ENCODE results near the gene RANBP17.

Gene RANBP17

GRCh38 chr5:171092194-171092593 lies 230.4 kb downstream of the RANBP17 start:
- DNase-seq (ENCODE audit: low read depth), result peak; percentile 76

DNA sequence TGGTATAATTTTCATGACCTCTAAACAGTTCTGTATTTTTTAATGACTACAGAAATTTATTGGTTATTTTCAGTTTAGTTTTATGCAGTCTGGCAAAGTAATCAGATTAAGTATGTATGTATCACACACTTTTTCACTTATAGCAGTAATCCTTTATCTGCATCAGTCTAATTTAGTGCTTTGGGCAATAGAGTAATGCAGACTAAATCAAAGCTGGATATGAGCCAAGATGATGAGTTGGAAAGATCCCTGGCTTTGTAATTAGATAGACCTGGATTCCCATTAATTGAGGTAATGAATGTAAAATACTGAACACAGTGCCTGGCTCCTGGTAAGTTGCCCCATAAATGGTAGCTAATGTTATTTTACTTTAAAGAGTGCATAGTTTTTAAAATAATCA lies 231.8 kb downstream of the RANBP17 start:
- DNase-seq (ENCODE audit: low read depth), result peak; percentile 7

DNA sequence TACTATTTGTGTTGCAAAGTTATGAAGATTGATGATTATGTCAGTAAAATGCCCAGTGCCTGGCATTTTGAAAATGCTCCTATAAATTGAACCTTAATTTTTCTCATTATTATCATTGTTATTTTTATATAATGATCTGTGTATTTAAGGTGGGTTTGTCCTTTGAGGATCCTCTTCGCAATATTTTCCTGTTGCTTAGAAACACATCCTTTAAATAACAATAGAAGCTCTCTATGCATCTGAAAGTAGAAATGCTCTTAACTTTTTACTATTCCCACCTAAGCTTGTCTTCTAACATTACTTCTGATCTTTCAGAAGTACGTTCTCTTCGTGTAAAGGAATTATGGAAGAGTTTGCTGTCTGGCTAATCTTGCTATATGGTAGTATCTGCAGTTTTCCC lies 232.5 kb downstream of the RANBP17 start:
- DNase-seq (ENCODE audit: low read depth), result no peak

GRCh38 chr5:171102877-171103610 lies 241.2 kb downstream of the RANBP17 start:
- peak; percentile 12 for DNase-seq (ENCODE audit: low read depth)

DNA sequence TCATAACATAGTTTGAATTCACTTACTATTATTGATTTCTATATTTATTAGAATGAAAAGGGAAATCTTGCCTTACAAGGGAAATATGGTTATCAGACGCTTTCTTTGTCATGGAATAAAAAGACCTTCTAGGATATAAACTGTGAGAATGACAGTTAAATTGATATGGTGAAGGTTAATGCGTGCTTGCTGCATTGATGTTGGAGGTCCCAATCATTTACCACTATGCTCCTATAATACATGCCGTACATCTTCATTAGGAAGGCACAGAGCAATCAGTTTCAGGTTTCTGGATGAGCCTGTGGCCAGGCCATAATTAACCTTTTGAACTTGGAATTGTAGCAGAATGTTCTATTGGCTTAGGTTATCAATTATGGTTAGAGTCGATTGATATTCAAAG lies 245.9 kb downstream of the RANBP17 start:
- no peak for DNase-seq (ENCODE audit: low read depth)

GRCh38 chr5:171115519-171115918 lies 253.7 kb downstream of the RANBP17 start:
- no peak for DNase-seq (ENCODE audit: low read depth)

DNA sequence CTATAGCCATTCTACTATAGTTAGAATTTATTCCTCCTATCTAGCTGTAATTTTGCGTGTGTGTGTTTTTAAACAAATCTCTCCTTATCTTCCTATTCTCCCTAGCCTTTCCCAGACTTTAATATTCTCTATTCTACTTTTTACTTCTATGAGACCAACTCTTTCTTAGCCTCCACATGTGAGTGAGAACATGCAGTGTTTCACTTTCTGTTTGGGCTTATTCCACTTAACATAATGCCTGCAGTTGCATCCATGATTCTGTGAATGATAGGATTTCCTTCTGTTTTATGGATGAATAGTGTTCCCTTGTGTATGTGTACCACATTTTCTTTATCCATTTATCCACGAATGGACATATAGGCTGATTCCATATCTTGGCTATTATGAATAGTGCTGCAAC lies 254.9 kb downstream of the RANBP17 start:
- DNase-seq (ENCODE audit: low read depth), result no peak

- no peak for DNase-seq (ENCODE audit: low read depth)
These were observed 259.3 kb downstream of the RANBP17 start for GRCh38 chr5:171120986-171121622.

DNA sequence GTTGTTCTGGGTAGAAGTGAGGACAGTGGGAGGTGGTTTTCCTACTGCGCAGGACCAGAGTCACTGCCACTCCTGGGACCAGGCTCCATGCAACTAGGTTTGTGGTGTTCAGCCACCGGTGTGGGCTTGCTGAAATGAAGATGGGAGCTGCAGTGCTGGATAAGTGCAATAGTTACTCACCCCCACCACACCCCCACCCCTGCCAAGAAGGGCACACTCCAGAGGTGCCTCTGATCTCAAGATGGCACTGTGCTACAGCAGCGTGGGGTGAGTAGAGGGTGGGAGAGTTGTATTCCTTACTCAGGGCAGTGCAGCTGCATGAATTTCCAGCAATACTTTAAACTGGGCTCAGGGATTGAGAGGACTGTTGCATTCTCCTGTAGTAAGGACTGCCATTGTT lies 259.8 kb downstream of the RANBP17 start:
- DNase-seq (ENCODE audit: low read depth), result no peak

- DNase-seq (ENCODE audit: low read depth), result no peak
These were observed 260.6 kb downstream of the RANBP17 start for GRCh38 chr5:171122372-171122771.

DNA sequence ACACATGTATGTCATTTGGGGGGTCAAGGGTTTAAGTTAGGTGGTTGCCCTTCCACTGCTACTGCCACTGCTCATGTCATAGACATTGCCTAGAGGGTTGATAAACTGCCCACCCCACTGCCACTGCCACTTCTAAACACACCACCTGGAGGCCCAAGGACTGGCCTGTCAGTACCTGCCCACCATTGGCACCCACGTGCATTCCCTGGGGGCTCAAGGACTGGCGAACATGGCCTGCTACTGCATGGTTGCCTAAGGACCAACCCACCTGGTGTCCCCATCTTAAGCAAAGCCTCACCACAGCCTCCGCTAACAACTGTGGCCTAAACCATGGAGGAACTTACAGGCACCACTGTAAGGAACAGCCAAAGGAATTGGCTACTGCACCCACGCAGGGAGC lies 261.6 kb downstream of the RANBP17 start:
- no peak for DNase-seq (ENCODE audit: low read depth)

DNA sequence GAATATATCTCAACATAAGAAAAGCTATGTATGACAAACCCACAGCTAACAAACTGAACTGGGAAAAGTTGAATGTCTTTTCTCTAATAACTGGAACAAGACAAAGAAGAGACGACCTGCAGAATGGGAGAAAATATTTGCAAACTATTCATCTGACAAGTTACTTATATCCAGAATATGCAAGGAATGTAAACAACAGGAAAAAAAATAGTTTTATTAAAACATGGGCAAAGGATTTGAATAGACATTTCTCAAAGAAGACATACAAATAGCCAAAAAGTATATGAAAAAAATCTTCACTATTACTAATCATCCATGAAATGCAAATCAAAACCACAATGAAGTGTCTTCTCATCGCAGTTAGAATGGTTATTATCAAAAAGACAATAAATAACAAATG lies 265.5 kb downstream of the RANBP17 start:
- peak; percentile 50 for DNase-seq (ENCODE audit: low read depth)

- no peak for DNase-seq (ENCODE audit: low read depth)
These were observed 266.3 kb downstream of the RANBP17 start for GRCh38 chr5:171128136-171128535.

DNA sequence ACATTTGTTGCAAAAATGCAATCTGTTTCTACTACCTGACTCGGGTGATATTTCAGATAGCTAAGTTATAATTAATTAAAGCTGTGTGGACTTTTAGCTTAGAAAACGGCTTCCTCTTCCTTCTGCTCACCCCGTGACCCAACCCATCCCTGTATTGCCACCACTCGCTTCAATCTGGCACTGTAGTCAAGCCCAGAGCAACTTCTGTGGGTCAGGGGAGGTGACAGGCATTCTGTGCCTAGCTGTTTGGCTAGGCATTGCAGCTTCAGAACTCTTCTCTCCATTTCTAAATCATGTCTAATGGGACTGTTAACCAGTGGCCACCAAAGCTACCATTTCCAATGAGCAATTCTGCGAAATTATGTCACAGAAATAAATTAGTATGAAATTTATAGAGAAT lies 267.5 kb downstream of the RANBP17 start:
- DNase-seq (ENCODE audit: low read depth), result no peak

DNA sequence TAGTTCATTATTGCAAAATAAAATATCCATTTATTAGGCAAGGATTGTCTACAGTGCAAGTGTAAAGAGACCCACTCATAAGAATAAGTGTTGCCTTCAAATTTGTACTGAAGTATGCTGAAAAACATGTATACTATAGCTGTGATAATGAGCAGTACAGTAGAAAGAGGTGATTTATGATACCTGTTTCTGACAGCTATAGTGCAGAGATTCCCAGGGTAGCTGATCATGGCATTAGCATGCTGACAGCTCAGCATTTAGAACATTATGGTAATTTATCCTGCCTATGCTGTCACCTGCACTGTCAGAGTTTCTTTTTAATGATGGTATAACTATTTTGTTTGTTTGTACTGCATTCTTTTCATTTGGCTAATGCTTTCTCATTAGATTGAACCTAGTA lies 269.7 kb downstream of the RANBP17 start:
- no peak for DNase-seq (ENCODE audit: low read depth)

- peak; percentile 76 for DNase-seq (ENCODE audit: low read depth)
These were observed 276.1 kb downstream of the RANBP17 start for GRCh38 chr5:171137768-171138525.

- no peak for DNase-seq (ENCODE audit: low read depth)
These were observed 277.4 kb downstream of the RANBP17 start for GRCh38 chr5:171139227-171139626.

GRCh38 chr5:171142617-171143016 lies 280.8 kb downstream of the RANBP17 start:
- DNase-seq (ENCODE audit: low read depth), result no peak

- DNase-seq (ENCODE audit: low read depth), result no peak
These were observed 281.4 kb downstream of the RANBP17 start for GRCh38 chr5:171143171-171143570.

- DNase-seq (ENCODE audit: low read depth), result no peak
These were observed 282.1 kb downstream of the RANBP17 start for GRCh38 chr5:171143926-171144325.

GRCh38 chr5:171149333-171149732 lies 287.5 kb downstream of the RANBP17 start:
- DNase-seq (ENCODE audit: low read depth), result no peak

DNA sequence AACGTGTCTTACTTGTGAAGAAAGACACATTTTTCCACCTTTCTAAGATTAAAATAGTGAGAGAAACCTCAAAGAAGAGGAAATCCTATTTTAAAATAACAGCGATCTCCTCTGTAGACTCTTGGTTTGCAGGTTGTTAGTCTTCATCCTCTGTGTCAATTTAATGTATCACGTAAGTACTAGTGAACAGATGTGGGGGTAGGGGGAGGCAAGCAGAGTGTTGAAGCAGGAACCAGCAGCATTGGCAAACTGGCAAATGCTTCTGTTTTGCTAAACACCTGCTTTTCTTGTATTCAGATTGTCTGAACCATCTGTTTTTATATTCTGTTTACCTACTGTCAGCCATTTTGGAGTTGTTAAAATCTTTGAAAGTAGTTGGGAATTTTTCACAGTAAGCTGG lies 288.0 kb downstream of the RANBP17 start:
- DNase-seq (ENCODE audit: low read depth), result no peak

GRCh38 chr5:171152382-171152781 lies 290.6 kb downstream of the RANBP17 start:
- peak; percentile 49 for DNase-seq (ENCODE audit: low read depth)

Measured in iris pigment epithelial cell (primary cell).